ENCODE results near the gene CCDC18.
"Not testable (repeated sequence)": the region's sequence is repeated elsewhere in the genome, so short reads cannot be mapped to it uniquely, and the experiment has no call there.

Gene CCDC18

GRCh38 chr1:93257889-93258288 is 77.4 kb downstream of the CCDC18 start:
- H3K27me3 ChIP-seq (ENCODE audit: insufficient read depth, poor library complexity, severe bottlenecking), result no peaks in the 10 kb centered on the region
- no peak for DNase-seq (ENCODE audit: low read depth in 1 of 2, low spot score in 1 of 2)
- no peak overlapping the region for H3K4me3 ChIP-seq (replicated peaks; ENCODE audit: insufficient read depth, low read length)
- no peak overlapping the region for H3K27ac ChIP-seq (replicated peaks)
- TF ChIP-seq REST (IDR thresholded peaks at IDR 0.05; ENCODE audit: insufficient replicate concordance, low read depth) (no peak), SPI1 (IDR thresholded peaks at IDR 0.05; ENCODE audit: borderline replicate concordance, low read depth) (no peak), POLR2AphosphoS5 (IDR thresholded peaks at IDR 0.05; ENCODE audit: low read depth) (no peak), CTCF (IDR thresholded peaks at IDR 0.05; ENCODE audit: insufficient read depth, low read length) (no peak), GABPA (IDR thresholded peaks at IDR 0.05; ENCODE audit: low read depth) (no peak)

- H3K27me3 ChIP-seq (ENCODE audit: insufficient read depth, poor library complexity, severe bottlenecking); DNase-seq (ENCODE audit: low read depth in 1 of 2, low spot score in 1 of 2); H3K27ac ChIP-seq (replicated peaks); H3K4me3 ChIP-seq (replicated peaks; ENCODE audit: insufficient read depth, low read length): not testable (repeated sequence)
These were observed 80.2 kb downstream of the CCDC18 start for GRCh38 chr1:93260726-93261125.

- no peak for DNase-seq (ENCODE audit: low read depth in 1 of 2, low spot score in 1 of 2)
- H3K4me3 ChIP-seq (replicated peaks; ENCODE audit: insufficient read depth, low read length), result no peak overlapping the region
- no peak for TF ChIP-seq REST (IDR thresholded peaks at IDR 0.05; ENCODE audit: insufficient replicate concordance, low read depth)
- TF ChIP-seq POLR2AphosphoS5 (IDR thresholded peaks at IDR 0.05; ENCODE audit: low read depth), result no peak
- no peak for TF ChIP-seq SPI1 (IDR thresholded peaks at IDR 0.05; ENCODE audit: borderline replicate concordance, low read depth)
- no peak for TF ChIP-seq GABPA (IDR thresholded peaks at IDR 0.05; ENCODE audit: low read depth)
- TF ChIP-seq CTCF (IDR thresholded peaks at IDR 0.05; ENCODE audit: insufficient read depth, low read length), result no peak
- no peak overlapping the region for H3K27ac ChIP-seq (replicated peaks)
- no peaks in the 10 kb centered on the region for H3K27me3 ChIP-seq (ENCODE audit: insufficient read depth, poor library complexity, severe bottlenecking)
These were observed 82.1 kb downstream of the CCDC18 start for GRCh38 chr1:93262645-93263044.

GRCh38 chr1:93268888-93269287 is 88.4 kb downstream of the CCDC18 start:
- not testable (repeated sequence) for H3K4me3 ChIP-seq (replicated peaks; ENCODE audit: insufficient read depth, low read length); DNase-seq (ENCODE audit: low read depth in 1 of 2, low spot score in 1 of 2); H3K27me3 ChIP-seq (ENCODE audit: insufficient read depth, poor library complexity, severe bottlenecking); H3K27ac ChIP-seq (replicated peaks)

- H3K4me3 ChIP-seq (replicated peaks; ENCODE audit: insufficient read depth, low read length); DNase-seq (ENCODE audit: low read depth in 1 of 2, low spot score in 1 of 2); H3K27ac ChIP-seq (replicated peaks): not testable (repeated sequence)
These were observed 94.7 kb downstream of the CCDC18 start for GRCh38 chr1:93275262-93275633.

More at GRCh38 chr1:93275262-93275633, 94.7 kb downstream of the CCDC18 start:
- not testable (repeated sequence) for H3K27me3 ChIP-seq (ENCODE audit: insufficient read depth, poor library complexity, severe bottlenecking)

All from HL-60 (cell line).